IMR-90 (cell line): ENCODE results near the gene CAPN7. TPM values are rescaled to one million over a fixed set of nuclear protein-coding genes. Genes with fewer than 3 reads are reported as not detected.

ENCODE experiments used
- ATAC-seq: fragments of 200-7000 bp; cut with Tn5 transposase; 2 replicates; pipeline ENCODE4 v1.9.1; 2020; ENCODE audit warnings: low read depth, mild to moderate bottlenecking, moderate library complexity
- BruUV-seq: library from RNA; stranded (reverse); fragments of 400-500 nt; replicated peaks from 2 replicates; lab custom pipeline; 2021; lab: Mats Ljungman, UMichigan
- CTCF ChIA-PET: fragments of 300-600 bp; formaldehyde crosslinking; extraction: SDS; loops from one replicate; lab custom pipeline; 2021; ENCODE audit warnings: antibody characterized with exemption; lab: Yijun Ruan, JAX
- POLR2A ChIA-PET: fragments of 300-600 bp; sonication (Branson Sonifier 250); formaldehyde crosslinking; loops from one replicate; lab custom pipeline; 2022; ENCODE audit warnings: antibody characterized with exemption; ENCODE audit not compliant: unreplicated experiment; lab: Charles Lee
- DNase-seq: peaks from one replicate; pipeline ENCODE4 v3.0.0; 2013
- H2AFZ ChIP-seq: replicated peaks from 2 replicates; pipeline ENCODE3; 2013; ENCODE audit warnings: low read length, mild to moderate bottlenecking; ENCODE audit not compliant: poor library complexity
- H2AK5ac ChIP-seq: 2 replicates; pipeline ENCODE4 v1.6.1; 2013; ENCODE audit warnings: low read depth, low read length, inconsistent platforms
- H2AK9ac ChIP-seq: replicated peaks from 2 replicates; pipeline ENCODE3; 2013; ENCODE audit warnings: mild to moderate bottlenecking, low read depth, low read length, moderate library complexity; ENCODE audit not compliant: poor library complexity
- H2BK120ac ChIP-seq: 2 replicates; pipeline ENCODE4 v1.6.1; 2013; ENCODE audit warnings: low read depth, low read length, inconsistent platforms
- H2BK15ac ChIP-seq: 3 replicates; pipeline ENCODE4 v1.6.1; 2013; ENCODE audit warnings: low read depth, low read length, inconsistent platforms
- H2BK20ac ChIP-seq: 2 replicates; pipeline ENCODE4 v1.6.1; 2013; ENCODE audit warnings: low read depth, mild to moderate bottlenecking, inconsistent platforms, low read length, moderate library complexity
- H2BK5ac ChIP-seq: 2 replicates; pipeline ENCODE4 v1.6.1; 2013; ENCODE audit warnings: mild to moderate bottlenecking, low read depth, low read length, inconsistent platforms; ENCODE audit not compliant: poor library complexity, severe bottlenecking
- H3K14ac ChIP-seq: replicated peaks from 2 replicates; pipeline ENCODE4 v1.6.1; 2013; ENCODE audit warnings: low read depth, low read length, inconsistent platforms
- H3K18ac ChIP-seq: 2 replicates; pipeline ENCODE4 v1.6.1; 2013; ENCODE audit warnings: low read depth, low read length, control low read depth
- H3K23ac ChIP-seq: 2 replicates; pipeline ENCODE4 v1.6.1; 2013; ENCODE audit warnings: low read depth, low read length, inconsistent platforms
- H3K27ac ChIP-seq: 2 replicates; pipeline ENCODE4 v1.5.1; 2013; ENCODE audit warnings: mild to moderate bottlenecking, control low read depth, low read length; ENCODE audit not compliant: insufficient read depth
- H3K27me3 ChIP-seq: 2 replicates; pipeline ENCODE4 v1.6.1; 2013; ENCODE audit warnings: low read length; ENCODE audit not compliant: control insufficient read depth, insufficient read depth
- H3K36me3 ChIP-seq: 2 replicates; pipeline ENCODE4 v1.6.1; 2013; ENCODE audit warnings: low read length, mixed read lengths; ENCODE audit not compliant: control insufficient read depth, insufficient read depth
- H3K4ac ChIP-seq: 2 replicates; pipeline ENCODE4 v1.6.1; 2013; ENCODE audit warnings: low read depth, low read length, inconsistent platforms
- H3K4me1 ChIP-seq: 2 replicates; pipeline ENCODE4 v1.6.1; 2013; ENCODE audit warnings: low read length, mixed read lengths; ENCODE audit not compliant: control insufficient read depth, insufficient read depth
- H3K4me2 ChIP-seq: 2 replicates; pipeline ENCODE4 v1.6.1; 2013; ENCODE audit warnings: low read depth, mild to moderate bottlenecking, control low read depth, low read length, moderate library complexity
- H3K4me3 ChIP-seq: 2 replicates; pipeline ENCODE4 v1.5.1; 2013; ENCODE audit warnings: low read depth, mild to moderate bottlenecking, control low read depth, low read length, moderate library complexity; ENCODE audit not compliant: insufficient read depth
- H3K56ac ChIP-seq: 2 replicates; pipeline ENCODE4 v1.6.1; 2013; ENCODE audit warnings: low read length, inconsistent platforms; ENCODE audit not compliant: insufficient read depth; ENCODE audit errors: extremely low read depth
- H3K79me1 ChIP-seq, 2 experiments: 2 replicates each; pipeline ENCODE4 v1.6.1; 2013; ENCODE audit warnings: low read length in 2 of 2, inconsistent platforms in 1 of 2, low read depth in 1 of 2
- H3K9ac ChIP-seq: 2 replicates; pipeline ENCODE4 v1.6.1; 2013; ENCODE audit warnings: low read depth, low read length, control low read depth
- H3K9me1 ChIP-seq: 2 replicates; pipeline ENCODE4 v1.6.1; 2013; ENCODE audit warnings: low read length, inconsistent platforms; ENCODE audit not compliant: insufficient read depth
- H3K9me3 ChIP-seq: 2 replicates; pipeline ENCODE4 v1.6.1; 2013; ENCODE audit warnings: low read length; ENCODE audit not compliant: control insufficient read depth, insufficient read depth
- H4K20me1 ChIP-seq: 2 replicates; pipeline ENCODE4 v1.6.1; 2013; ENCODE audit warnings: low read length, inconsistent platforms; ENCODE audit not compliant: insufficient read depth
- H4K5ac ChIP-seq: 2 replicates; pipeline ENCODE4 v1.6.1; 2013; ENCODE audit warnings: mild to moderate bottlenecking, low read depth, low read length, control low read depth
- H4K8ac ChIP-seq, 2 experiments: 2 replicates each; pipeline ENCODE4 v1.6.1; 2013; ENCODE audit warnings: low read depth in 2 of 2, low read length in 2 of 2, control low read depth in 1 of 2, inconsistent platforms in 1 of 2
- H4K91ac ChIP-seq: 2 replicates; pipeline ENCODE4 v1.6.1; 2013; ENCODE audit warnings: low read depth, low read length, inconsistent platforms; ENCODE audit not compliant: insufficient read depth
- BHLHE40 ChIP-seq: fragments of 150-350 bp; IDR thresholded peaks from 2 replicates; pipeline ENCODE4 v1.6.1; 2016; ENCODE audit warnings: mild to moderate bottlenecking, low read depth, low read length
- FOS ChIP-seq: fragments of 150-350 bp; IDR thresholded peaks from 2 replicates; pipeline ENCODE4 v1.6.1; 2016; ENCODE audit warnings: low read depth, low read length
- MAFK ChIP-seq: IDR thresholded peaks from 2 replicates; pipeline ENCODE4 v1.6.1; 2012; ENCODE audit warnings: low read depth, low read length, improper control_type of control experiment
- MAZ ChIP-seq: IDR thresholded peaks from 2 replicates; pipeline ENCODE4 v1.6.1; 2012; ENCODE audit warnings: low read depth, mild to moderate bottlenecking, low read length, improper control_type of control experiment, moderate library complexity, borderline replicate concordance
- MXI1 ChIP-seq: IDR thresholded peaks from 2 replicates; pipeline ENCODE4 v1.6.1; 2012; ENCODE audit warnings: low read depth, mild to moderate bottlenecking, low read length, moderate library complexity, borderline replicate concordance
- POLR2A ChIP-seq: IDR thresholded peaks from 2 replicates; pipeline ENCODE4 v1.6.1; 2012; ENCODE audit warnings: mild to moderate bottlenecking, low read depth, low read length
- RAD21 ChIP-seq: IDR thresholded peaks from 2 replicates; pipeline ENCODE4 v1.6.1; 2012; ENCODE audit warnings: low read length, improper control_type of control experiment
- WGBS, 2 experiments: methylation state at CpG; one replicate each; pipeline versions ENCODE4 v1.1.5 to v1.1.7; 2013; ENCODE audit warnings: missing lambda C conversion rate in 2 of 2; ENCODE audit not compliant: insufficient read length in 1 of 2; ENCODE audit errors: extremely low coverage in 2 of 2; 5-methylcytosine and 5-hydroxymethylcytosine counted together
- dilution Hi-C: fragments of 300-500 bp; cut with HindIII; formaldehyde crosslinking; loops from one replicate; pipeline ENCODE4 v1.14.3; 2018; ENCODE audit warnings: low sequenced_read_pairs; ENCODE audit not compliant: unreplicated experiment
- in situ Hi-C: fragments of 300-500 bp; cut with MboI; formaldehyde crosslinking; loops from 3 replicates; pipeline ENCODE4 v1.14.3; 2019; ENCODE audit warnings: low sequenced_read_pairs, inconsistent platforms, mixed read lengths
- intact Hi-C: fragments of 100-400 bp; cut with micrococcal nuclease; formaldehyde crosslinking; loops from 2 replicates; pipeline ENCODE4 v1.10.0; 2022
- polyA plus RNA-seq, 3 experiments: library from polyadenylated mRNA; depleted of rRNA; stranded (reverse); fragments of >200 nt; gene quantifications; 2 replicates each; pipeline ENCODE4 v1.2.3, GENCODE V29; 2012; ENCODE audit warnings: low replicate concordance in 1 of 3
- total RNA-seq: library from RNA; depleted of rRNA; stranded (reverse); fragments of >200 nt; gene quantifications from 2 replicates; pipeline ENCODE4 v1.2.3, GENCODE V29; 2012
- TF ChIP-seq, protein P1 (sequence below): fragments of 150-350 bp; IDR thresholded peaks from 2 replicates; pipeline ENCODE4 v1.6.1; 2016; ENCODE audit warnings: low read depth, mild to moderate bottlenecking, low read length, moderate library complexity, borderline replicate concordance

Gene CAPN7
- total and polyA plus RNA-seq, 2 of the 4 experiments (the other 2 are of a cell fraction): 14.5 to 21.3 TPM

DNA sequence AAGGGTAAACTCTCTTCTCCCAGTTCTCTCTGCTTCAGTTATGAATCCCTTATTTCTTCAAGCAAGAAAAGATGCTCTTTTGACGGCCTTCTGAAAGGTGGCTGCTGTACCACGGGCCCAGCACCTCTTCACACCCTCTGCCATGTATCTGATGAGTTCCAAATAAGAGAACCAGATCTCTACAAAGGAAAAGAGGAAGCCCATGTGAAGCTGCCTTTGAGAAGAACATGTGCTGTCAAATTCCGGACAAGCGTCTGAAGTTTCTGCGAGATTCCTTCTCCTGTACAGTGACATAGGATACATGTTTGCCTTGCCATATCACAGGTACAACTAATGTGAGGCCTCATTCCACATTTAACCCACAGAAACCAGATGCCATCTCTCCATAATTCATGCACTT is 67.2 kb downstream of the CAPN7 start:
- WGBS, 2 experiments: 60% methylated on average over 2 of the region's 5 CpGs; no CpG with 5 or more reads in 1 of the 2 experiments
- Histone ChIP-seq H2AK9ac (no peak overlapping the region), H4K91ac (no peak overlapping the region), H2BK15ac (no peak overlapping the region), H3K4ac (no peak overlapping the region), H3K23ac (no peak overlapping the region), H2BK20ac (no peak overlapping the region), H3K27me3 (no peaks in the 10 kb centered on the region), H3K56ac (no peak overlapping the region), H3K9ac (no peak overlapping the region), H2BK5ac (no peak overlapping the region), H3K79me1 (peaks cover 0 to 5% of the 10 kb centered on the region in 2 experiments; a peak in 1 of 4 replicates), H3K9me1 (peaks cover 11% of the 10 kb centered on the region), H2BK120ac (no peak overlapping the region), H3K4me2 (no peak overlapping the region), H4K20me1 (no peaks in the 10 kb centered on the region), H2AFZ (no peak overlapping the region), H3K27ac (no peak overlapping the region), H3K18ac (no peak overlapping the region), H3K36me3 (no peaks in the 10 kb centered on the region), H3K4me1 (peaks cover 11% of the 10 kb centered on the region), H4K5ac (no peak overlapping the region), H4K8ac (no peak overlapping the region), H3K4me3 (no peak overlapping the region), H3K9me3 (no peaks in the 10 kb centered on the region), H3K14ac (no peak overlapping the region), H2AK5ac (no peak overlapping the region)
- no peak for ATAC-seq
- BruUV-seq: no TSS peak
- in situ Hi-C loops: no loop called here
- POLR2A ChIA-PET: no interaction called here
- no peak for TF ChIP-seq RAD21
- TF ChIP-seq, protein P1, sequence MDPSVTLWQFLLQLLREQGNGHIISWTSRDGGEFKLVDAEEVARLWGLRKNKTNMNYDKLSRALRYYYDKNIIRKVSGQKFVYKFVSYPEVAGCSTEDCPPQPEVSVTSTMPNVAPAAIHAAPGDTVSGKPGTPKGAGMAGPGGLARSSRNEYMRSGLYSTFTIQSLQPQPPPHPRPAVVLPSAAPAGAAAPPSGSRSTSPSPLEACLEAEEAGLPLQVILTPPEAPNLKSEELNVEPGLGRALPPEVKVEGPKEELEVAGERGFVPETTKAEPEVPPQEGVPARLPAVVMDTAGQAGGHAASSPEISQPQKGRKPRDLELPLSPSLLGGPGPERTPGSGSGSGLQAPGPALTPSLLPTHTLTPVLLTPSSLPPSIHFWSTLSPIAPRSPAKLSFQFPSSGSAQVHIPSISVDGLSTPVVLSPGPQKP: no peak
- no peak for TF ChIP-seq MAFK
- TF ChIP-seq POLR2A: no peak
- TF ChIP-seq BHLHE40: no peak
- TF ChIP-seq MXI1: no peak
- TF ChIP-seq FOS: no peak
- TF ChIP-seq MAZ: no peak
- no peak for DNase-seq
- dilution Hi-C loops: no loop called here
- intact Hi-C loops: no loop called here
- CTCF ChIA-PET: no interaction called here
